ENCODE measurements around the gene KCND3.

Gene KCND3

GRCh38 chr1:111927652-111928051 lies 61.8 kb downstream of the KCND3 start:
- no peak overlapping the region for H3K27ac ChIP-seq
- TF ChIP-seq, protein P1, sequence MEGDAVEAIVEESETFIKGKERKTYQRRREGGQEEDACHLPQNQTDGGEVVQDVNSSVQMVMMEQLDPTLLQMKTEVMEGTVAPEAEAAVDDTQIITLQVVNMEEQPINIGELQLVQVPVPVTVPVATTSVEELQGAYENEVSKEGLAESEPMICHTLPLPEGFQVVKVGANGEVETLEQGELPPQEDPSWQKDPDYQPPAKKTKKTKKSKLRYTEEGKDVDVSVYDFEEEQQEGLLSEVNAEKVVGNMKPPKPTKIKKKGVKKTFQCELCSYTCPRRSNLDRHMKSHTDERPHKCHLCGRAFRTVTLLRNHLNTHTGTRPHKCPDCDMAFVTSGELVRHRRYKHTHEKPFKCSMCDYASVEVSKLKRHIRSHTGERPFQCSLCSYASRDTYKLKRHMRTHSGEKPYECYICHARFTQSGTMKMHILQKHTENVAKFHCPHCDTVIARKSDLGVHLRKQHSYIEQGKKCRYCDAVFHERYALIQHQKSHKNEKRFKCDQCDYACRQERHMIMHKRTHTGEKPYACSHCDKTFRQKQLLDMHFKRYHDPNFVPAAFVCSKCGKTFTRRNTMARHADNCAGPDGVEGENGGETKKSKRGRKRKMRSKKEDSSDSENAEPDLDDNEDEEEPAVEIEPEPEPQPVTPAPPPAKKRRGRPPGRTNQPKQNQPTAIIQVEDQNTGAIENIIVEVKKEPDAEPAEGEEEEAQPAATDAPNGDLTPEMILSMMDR (IDR thresholded peaks at IDR 0.05) = no peak
- H3K36me3 ChIP-seq = no peaks in the 10 kb centered on the region
- no peaks in the 10 kb centered on the region for H3K9me3 ChIP-seq
- no peak for DNase-seq
- no peak overlapping the region for H3K4me3 ChIP-seq
- H3K4me1 ChIP-seq = no peaks in the 10 kb centered on the region
- intact Hi-C loops (cut with DNase I; ENCODE audit: low total_unique reads) = no loop called here
- H3K27me3 ChIP-seq = no peaks in the 10 kb centered on the region

GRCh38 chr1:111924786-111925185 lies 64.7 kb downstream of the KCND3 start:
- TF ChIP-seq, protein P1 (IDR thresholded peaks at IDR 0.05) = no peak
- Histone ChIP-seq H3K27me3 (no peaks in the 10 kb centered on the region), H3K9me3 (no peaks in the 10 kb centered on the region), H3K4me3 (no peak overlapping the region), H3K4me1 (peaks cover 0 to 19% (median 15%) of the 10 kb centered on the region in 4 donors), H3K27ac (no peak overlapping the region), H3K36me3 (no peaks in the 10 kb centered on the region)
- intact Hi-C loops (cut with DNase I; ENCODE audit: low total_unique reads) = no loop called here
- DNase-seq = no peak

DNA sequence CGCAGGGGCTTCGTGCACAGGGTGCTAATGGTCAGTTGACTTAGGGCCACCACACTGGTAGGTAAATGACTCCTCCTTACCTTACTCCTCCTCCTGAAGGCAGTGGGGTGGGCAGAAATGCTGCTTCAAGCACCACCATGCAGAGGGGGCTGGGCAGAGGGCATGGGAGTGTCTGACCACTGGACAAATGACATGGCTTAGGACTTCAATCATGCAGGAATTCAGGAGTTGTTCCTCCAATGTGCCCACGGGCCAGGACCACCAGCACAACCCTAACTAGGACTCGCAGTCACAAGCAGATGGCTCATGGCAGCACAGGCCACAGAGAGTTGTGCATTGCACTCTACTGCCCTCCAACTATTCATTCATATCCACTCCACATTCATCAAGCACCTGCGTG lies 65.7 kb downstream of the KCND3 start:
- Histone ChIP-seq H3K36me3 (no peaks in the 10 kb centered on the region), H3K27ac (no peak overlapping the region), H3K27me3 (no peaks in the 10 kb centered on the region), H3K4me3 (no peak overlapping the region), H3K4me1 (peaks cover 0 to 22% (median 19%) of the 10 kb centered on the region in 4 donors), H3K9me3 (no peaks in the 10 kb centered on the region)
- intact Hi-C loops (cut with DNase I; ENCODE audit: low total_unique reads) = no loop called here
- no peak for DNase-seq
- TF ChIP-seq, protein P1 (IDR thresholded peaks at IDR 0.05) = no peak

- no peak overlapping the region for H3K4me3 ChIP-seq
- H3K27ac ChIP-seq = peak overlapping the region; percentile 77 to 81
- H3K9me3 ChIP-seq = no peaks in the 10 kb centered on the region
- intact Hi-C loops (cut with DNase I; ENCODE audit: low total_unique reads) = no loop called here
- peaks cover 0 to 22% (median 19%) of the 10 kb centered on the region in 4 donors for H3K4me1 ChIP-seq
- TF ChIP-seq, protein P1 (IDR thresholded peaks at IDR 0.05) = no peak
- DNase-seq = no peak
- H3K27me3 ChIP-seq = no peaks in the 10 kb centered on the region
- H3K36me3 ChIP-seq = no peaks in the 10 kb centered on the region
Measured at GRCh38 chr1:111921948-111922347, 67.5 kb downstream of the KCND3 start.

- Histone ChIP-seq H3K27me3 (no peaks in the 10 kb centered on the region), H3K4me3 (no peak overlapping the region), H3K27ac (peak overlapping the region; percentile 77 to 81), H3K36me3 (no peaks in the 10 kb centered on the region), H3K9me3 (no peaks in the 10 kb centered on the region), H3K4me1 (peaks cover 0 to 22% (median 19%) of the 10 kb centered on the region in 4 donors)
- TF ChIP-seq, protein P1 (IDR thresholded peaks at IDR 0.05) = no peak
- intact Hi-C loops (cut with DNase I; ENCODE audit: low total_unique reads) = no loop called here
- peak; percentile 49 to 84 for DNase-seq
Measured at GRCh38 chr1:111920221-111921024, 69.0 kb downstream of the KCND3 start.
